Endodermal cell (in vitro differentiated cells): ENCODE measurements around the gene RALGAPA2. TPM values are rescaled to one million over a fixed set of nuclear protein-coding genes. Genes with fewer than 3 reads are reported as not detected.

ENCODE experiments used
- DNase-seq: peaks from one replicate; pipeline ENCODE4 v3.0.0-alpha.2; 2017
- H3K27ac ChIP-seq: 2 replicates; pipeline ENCODE4 v1.5.1; 2013; ENCODE audit warnings: mild to moderate bottlenecking, low read depth, low read length, moderate library complexity
- H3K27me3 ChIP-seq: 2 replicates; pipeline ENCODE4 v1.6.1; 2013; ENCODE audit warnings: mild to moderate bottlenecking, low read length, moderate library complexity; ENCODE audit not compliant: insufficient read depth, control insufficient read depth, poor library complexity, severe bottlenecking
- H3K36me3 ChIP-seq: 2 replicates; pipeline ENCODE4 v1.7.0; 2013; ENCODE audit warnings: mild to moderate bottlenecking, low read length, moderate library complexity; ENCODE audit not compliant: control insufficient read depth, insufficient read depth
- H3K4me1 ChIP-seq: one replicate; pipeline ENCODE4 v1.7.0; 2013; ENCODE audit warnings: low read length; ENCODE audit not compliant: control insufficient read depth, insufficient read depth
- H3K4me3 ChIP-seq: 2 replicates; pipeline ENCODE4 v1.5.1; 2013; ENCODE audit warnings: mild to moderate bottlenecking, low read length, moderate library complexity
- H3K9ac ChIP-seq: 2 replicates; pipeline ENCODE4 v1.6.1; 2013; ENCODE audit warnings: mild to moderate bottlenecking, low read length, moderate library complexity; ENCODE audit not compliant: poor library complexity, severe bottlenecking; ENCODE audit errors: extremely low read depth
- H3K9me3 ChIP-seq: 2 replicates; pipeline ENCODE4 v1.6.1; 2013; ENCODE audit warnings: mild to moderate bottlenecking, low read length, moderate library complexity; ENCODE audit not compliant: control insufficient read depth
- H3K27ac Mint-ChIP-seq: 2 replicates; pipeline ENCODE4 v1.8.0; 2020; ENCODE audit warnings: mixed read lengths
- H3K27me3 Mint-ChIP-seq: 2 replicates; pipeline ENCODE4 v1.8.0; 2021; ENCODE audit warnings: mild to moderate bottlenecking, mixed read lengths; ENCODE audit not compliant: insufficient read depth
- H3K36me3 Mint-ChIP-seq: 2 replicates; pipeline ENCODE4 v1.8.0; 2020; ENCODE audit warnings: low read depth, mixed read lengths
- H3K4me1 Mint-ChIP-seq: 2 replicates; pipeline ENCODE4 v1.8.0; 2020; ENCODE audit warnings: mixed read lengths
- H3K4me3 Mint-ChIP-seq: 2 replicates; pipeline ENCODE4 v1.8.0; 2020; ENCODE audit warnings: mild to moderate bottlenecking, moderate library complexity, mixed read lengths
- H3K9me3 Mint-ChIP-seq: 2 replicates; pipeline ENCODE4 v1.8.0; 2020; ENCODE audit warnings: mild to moderate bottlenecking, mixed read lengths
- WGBS, 2 experiments: methylation state at CpG; one replicate each; pipeline versions ENCODE4 v1.1.5 to v1.1.7; 2013; ENCODE audit warnings: missing lambda C conversion rate in 2 of 2, mixed read lengths in 1 of 2; ENCODE audit not compliant: insufficient coverage in 1 of 2, insufficient read length in 1 of 2; 5-methylcytosine and 5-hydroxymethylcytosine counted together
- total RNA-seq, 2 donors: library from RNA; stranded (reverse); fragmentation: NEBNext Ultra II Directional in 1 of 2; extraction: Animal tissue kit (Norgen Biotek cat#: 25700) in 1 of 2; gene quantifications; 2 replicates in 1 of 2; 3 replicates in 1 of 2; pipeline ENCODE4 v1.2.1, GENCODE V29; 2021
- TF ChIP-seq, protein P1 (sequence below): fragments of 200-600 bp; sonication (generic); conservative IDR thresholded peaks from 2 replicates; pipeline ENCODE4 v1.5.0; 2021; ENCODE audit warnings: antibody characterized with exemption, mild to moderate bottlenecking

Gene RALGAPA2
- total RNA-seq, 2 donors from 2014 or later = 19.5 to 24.6 TPM

DNA sequence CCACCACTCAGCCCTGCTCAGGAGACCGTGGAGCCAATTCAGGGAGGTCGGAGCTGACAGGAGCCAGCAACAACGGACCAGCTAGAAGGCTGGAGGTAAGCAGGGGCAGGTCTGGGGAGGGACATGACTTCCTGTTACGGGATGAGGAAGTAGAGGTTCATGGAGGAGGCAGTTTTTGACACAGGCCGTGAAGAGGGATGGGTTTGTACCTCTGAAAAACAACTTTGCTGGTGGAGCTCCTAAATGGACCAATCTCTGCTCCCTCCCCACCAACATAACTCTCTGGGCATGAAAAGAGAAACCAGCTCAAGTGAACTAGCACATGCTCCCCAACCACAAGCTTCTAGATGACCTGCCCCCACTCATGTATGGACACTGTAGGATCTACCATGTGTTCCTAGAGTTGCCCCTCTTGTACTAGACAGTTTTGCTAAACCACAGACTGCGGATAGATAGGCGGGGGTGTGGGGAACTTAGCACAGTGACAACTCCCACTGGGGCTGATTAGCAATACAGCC is 31.4 kb downstream of the RALGAPA2 start:
- 87 to 100% methylated on average over 1 to 7 of the region's 7 CpGs for WGBS, 2 experiments
- Mint-ChIP-seq H3K36me3 (peaks cover 14% of the 10 kb centered on the region), H3K4me3 (no peak overlapping the region), H3K9me3 (no peaks in the 10 kb centered on the region), H3K27me3 (no peaks in the 10 kb centered on the region), H3K4me1 (peaks cover 10% of the 10 kb centered on the region), H3K27ac (no peak overlapping the region)
- Histone ChIP-seq H3K9me3 (no peaks in the 10 kb centered on the region), H3K27ac (no peak overlapping the region), H3K36me3 (peaks cover 5% of the 10 kb centered on the region), H3K4me3 (no peak overlapping the region), H3K27me3 (no peaks in the 10 kb centered on the region), H3K9ac (no peak overlapping the region), H3K4me1 (no peaks in the 10 kb centered on the region)
- DNase-seq = no peak
- TF ChIP-seq, protein P1, sequence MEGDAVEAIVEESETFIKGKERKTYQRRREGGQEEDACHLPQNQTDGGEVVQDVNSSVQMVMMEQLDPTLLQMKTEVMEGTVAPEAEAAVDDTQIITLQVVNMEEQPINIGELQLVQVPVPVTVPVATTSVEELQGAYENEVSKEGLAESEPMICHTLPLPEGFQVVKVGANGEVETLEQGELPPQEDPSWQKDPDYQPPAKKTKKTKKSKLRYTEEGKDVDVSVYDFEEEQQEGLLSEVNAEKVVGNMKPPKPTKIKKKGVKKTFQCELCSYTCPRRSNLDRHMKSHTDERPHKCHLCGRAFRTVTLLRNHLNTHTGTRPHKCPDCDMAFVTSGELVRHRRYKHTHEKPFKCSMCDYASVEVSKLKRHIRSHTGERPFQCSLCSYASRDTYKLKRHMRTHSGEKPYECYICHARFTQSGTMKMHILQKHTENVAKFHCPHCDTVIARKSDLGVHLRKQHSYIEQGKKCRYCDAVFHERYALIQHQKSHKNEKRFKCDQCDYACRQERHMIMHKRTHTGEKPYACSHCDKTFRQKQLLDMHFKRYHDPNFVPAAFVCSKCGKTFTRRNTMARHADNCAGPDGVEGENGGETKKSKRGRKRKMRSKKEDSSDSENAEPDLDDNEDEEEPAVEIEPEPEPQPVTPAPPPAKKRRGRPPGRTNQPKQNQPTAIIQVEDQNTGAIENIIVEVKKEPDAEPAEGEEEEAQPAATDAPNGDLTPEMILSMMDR = no peak

DNA sequence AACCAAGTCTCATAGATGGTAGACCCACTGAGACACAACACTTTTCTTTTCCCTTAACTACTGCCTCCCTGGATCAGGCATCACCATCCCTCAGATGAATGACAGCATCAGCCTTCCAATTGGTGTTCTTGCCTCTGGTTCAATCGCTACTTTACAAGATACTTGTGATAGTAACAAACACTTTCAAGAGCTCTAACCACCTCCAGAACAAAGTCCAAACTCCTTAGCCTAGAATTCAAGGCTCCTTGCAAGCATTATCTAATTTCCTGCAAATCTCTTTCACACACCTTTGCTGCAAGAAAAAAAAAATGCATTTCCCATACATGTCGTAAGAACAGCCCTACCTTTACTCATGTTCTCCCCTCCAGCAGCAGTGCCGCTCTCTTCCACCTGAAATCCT is 33.1 kb downstream of the RALGAPA2 start:
- Histone ChIP-seq H3K36me3 (peaks cover 5% of the 10 kb centered on the region), H3K4me1 (no peaks in the 10 kb centered on the region), H3K4me3 (no peak overlapping the region), H3K27me3 (no peaks in the 10 kb centered on the region), H3K27ac (no peak overlapping the region), H3K9me3 (no peaks in the 10 kb centered on the region), H3K9ac (no peak overlapping the region)
- 92 to 100% methylated on average over 2 to 3 of the region's 3 CpGs for WGBS, 2 experiments
- H3K36me3 Mint-ChIP-seq = peaks cover 14% of the 10 kb centered on the region
- H3K27ac Mint-ChIP-seq = no peak overlapping the region
- H3K4me3 Mint-ChIP-seq = no peak overlapping the region
- DNase-seq = no peak
- no peaks in the 10 kb centered on the region for H3K27me3 Mint-ChIP-seq
- TF ChIP-seq, protein P1 = no peak
- H3K4me1 Mint-ChIP-seq = peaks cover 10% of the 10 kb centered on the region
- H3K9me3 Mint-ChIP-seq = no peaks in the 10 kb centered on the region

DNA sequence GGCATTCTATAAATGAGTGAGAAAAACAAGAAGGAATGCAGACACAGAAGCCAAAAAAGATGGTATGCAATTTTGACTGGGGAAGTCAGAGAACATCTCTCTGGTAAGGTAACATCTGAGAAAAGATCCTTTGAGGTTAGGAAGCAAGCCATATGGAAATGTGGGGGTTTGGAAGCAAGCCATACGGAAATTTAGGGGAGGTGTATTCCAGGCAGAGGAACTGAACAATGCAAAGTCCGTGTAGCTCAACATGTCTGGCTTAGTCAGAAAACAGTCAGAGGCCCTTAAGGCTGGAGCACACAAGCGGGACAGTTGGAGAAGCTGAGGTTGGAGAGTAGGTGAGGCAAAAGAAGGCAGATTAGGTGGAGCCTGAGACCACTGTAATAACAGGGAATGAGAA is 35.3 kb downstream of the RALGAPA2 start:
- Histone ChIP-seq H3K4me1 (no peaks in the 10 kb centered on the region), H3K9ac (no peak overlapping the region), H3K36me3 (peaks cover 5% of the 10 kb centered on the region), H3K27me3 (no peaks in the 10 kb centered on the region), H3K4me3 (no peak overlapping the region), H3K9me3 (no peaks in the 10 kb centered on the region), H3K27ac (no peak overlapping the region)
- TF ChIP-seq, protein P1 = no peak
- Mint-ChIP-seq H3K9me3 (no peaks in the 10 kb centered on the region), H3K27me3 (no peaks in the 10 kb centered on the region), H3K36me3 (peaks cover 14% of the 10 kb centered on the region), H3K4me3 (no peak overlapping the region), H3K4me1 (peaks cover 10% of the 10 kb centered on the region), H3K27ac (no peak overlapping the region)
- 85 to 87% methylated on average over 2 to 3 of the region's 3 CpGs for WGBS, 2 experiments
- no peak for DNase-seq
